GM12873 (cell line): ENCODE measurements around the gene PAXIP1.

ENCODE experiments used
- TF ChIP-seq, protein P1 (sequence below): IDR thresholded peaks from 2 replicates; pipeline ENCODE4 v1.5.1; 2012; ENCODE audit warnings: low read depth, mild to moderate bottlenecking, moderate library complexity, low read length, control low read depth; ENCODE audit not compliant: insufficient read depth; ENCODE audit errors: missing control alignments

Gene PAXIP1

DNA sequence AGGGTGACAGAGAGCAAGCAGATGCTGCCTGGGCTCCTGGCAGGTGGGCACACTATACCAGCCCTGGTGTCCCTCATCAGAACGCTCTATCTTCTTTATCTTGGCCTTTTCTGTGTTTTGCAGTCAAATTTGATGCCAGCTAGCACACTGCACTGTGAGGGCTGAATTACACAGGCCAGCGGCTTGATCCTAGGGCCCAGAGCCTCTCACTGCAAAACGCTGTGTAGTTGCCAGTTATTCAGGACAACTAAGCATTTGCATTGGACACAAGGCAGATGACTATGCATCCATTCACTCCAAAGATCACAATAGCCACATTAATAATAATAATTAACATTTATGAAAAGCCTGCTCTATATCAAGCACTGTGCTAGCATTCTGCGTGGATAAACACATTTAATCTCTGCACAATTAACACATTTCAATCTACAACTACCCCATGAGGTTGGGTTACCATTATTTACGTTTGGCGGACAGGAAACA is 100.3 kb downstream of the PAXIP1 start:
- TF ChIP-seq, protein P1, sequence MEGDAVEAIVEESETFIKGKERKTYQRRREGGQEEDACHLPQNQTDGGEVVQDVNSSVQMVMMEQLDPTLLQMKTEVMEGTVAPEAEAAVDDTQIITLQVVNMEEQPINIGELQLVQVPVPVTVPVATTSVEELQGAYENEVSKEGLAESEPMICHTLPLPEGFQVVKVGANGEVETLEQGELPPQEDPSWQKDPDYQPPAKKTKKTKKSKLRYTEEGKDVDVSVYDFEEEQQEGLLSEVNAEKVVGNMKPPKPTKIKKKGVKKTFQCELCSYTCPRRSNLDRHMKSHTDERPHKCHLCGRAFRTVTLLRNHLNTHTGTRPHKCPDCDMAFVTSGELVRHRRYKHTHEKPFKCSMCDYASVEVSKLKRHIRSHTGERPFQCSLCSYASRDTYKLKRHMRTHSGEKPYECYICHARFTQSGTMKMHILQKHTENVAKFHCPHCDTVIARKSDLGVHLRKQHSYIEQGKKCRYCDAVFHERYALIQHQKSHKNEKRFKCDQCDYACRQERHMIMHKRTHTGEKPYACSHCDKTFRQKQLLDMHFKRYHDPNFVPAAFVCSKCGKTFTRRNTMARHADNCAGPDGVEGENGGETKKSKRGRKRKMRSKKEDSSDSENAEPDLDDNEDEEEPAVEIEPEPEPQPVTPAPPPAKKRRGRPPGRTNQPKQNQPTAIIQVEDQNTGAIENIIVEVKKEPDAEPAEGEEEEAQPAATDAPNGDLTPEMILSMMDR = no peak

DNA sequence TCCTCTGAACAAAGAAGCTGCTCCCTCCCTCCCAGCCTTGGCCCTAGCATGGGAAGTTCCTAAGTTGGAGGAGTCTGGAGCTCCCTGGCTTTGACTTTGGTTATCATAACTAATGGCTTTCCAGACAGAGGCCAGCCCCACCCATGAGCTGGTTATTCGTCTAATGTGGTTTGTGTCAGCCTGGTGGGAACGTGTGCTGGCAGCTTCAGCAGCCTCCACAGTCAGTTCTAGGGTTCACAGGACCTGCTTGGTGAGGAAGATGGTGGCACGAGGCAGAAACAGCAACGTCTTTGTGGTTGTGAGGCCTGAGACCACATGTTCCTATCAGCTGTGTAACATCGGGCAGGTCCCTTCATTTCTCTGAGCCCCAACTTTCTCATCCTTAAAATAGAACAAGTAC is 103.1 kb downstream of the PAXIP1 start:
- TF ChIP-seq, protein P1 = no peak

DNA sequence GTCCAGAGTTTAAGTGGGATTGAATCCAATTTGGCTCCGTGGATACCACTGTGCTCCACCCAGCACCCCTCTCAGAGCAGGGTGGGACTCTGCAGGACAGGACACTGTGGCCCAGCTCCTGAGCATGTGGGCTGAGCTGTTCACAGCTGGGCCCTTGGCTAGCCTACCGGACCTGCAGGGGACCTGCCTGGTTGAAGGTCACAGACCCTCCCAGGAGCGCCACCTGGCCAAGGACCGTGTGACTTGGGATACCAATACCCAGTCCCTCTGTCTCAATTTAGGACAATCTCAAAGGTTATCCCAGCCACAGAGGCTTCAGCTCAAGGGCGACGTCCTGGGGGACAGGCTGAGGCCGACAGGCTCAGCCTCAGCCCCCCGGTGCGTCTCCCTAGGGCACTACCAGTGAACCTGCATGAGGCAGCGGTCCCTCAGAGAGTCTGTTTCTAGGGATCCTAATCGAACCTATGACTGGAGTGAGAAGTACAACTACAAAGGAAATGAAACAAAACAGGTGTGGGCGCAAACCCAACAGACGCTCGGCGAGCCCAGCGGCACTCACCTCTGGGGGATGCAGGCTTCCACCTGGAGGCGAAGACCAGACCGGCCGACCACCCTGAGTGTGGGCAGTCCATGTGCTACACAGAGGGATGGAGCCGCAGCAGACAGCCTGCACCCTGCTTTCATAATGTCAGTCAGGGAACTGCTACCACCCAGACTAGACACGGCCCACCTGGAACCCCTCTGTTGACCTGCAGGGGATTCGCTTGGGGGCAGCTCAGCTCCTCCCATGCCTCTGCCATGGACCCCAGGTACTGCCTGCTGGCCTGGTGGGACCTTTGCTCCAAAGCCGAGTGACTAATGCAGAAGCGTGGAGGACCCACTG is 103.7 kb downstream of the PAXIP1 start:
- TF ChIP-seq, protein P1 = no peak

DNA sequence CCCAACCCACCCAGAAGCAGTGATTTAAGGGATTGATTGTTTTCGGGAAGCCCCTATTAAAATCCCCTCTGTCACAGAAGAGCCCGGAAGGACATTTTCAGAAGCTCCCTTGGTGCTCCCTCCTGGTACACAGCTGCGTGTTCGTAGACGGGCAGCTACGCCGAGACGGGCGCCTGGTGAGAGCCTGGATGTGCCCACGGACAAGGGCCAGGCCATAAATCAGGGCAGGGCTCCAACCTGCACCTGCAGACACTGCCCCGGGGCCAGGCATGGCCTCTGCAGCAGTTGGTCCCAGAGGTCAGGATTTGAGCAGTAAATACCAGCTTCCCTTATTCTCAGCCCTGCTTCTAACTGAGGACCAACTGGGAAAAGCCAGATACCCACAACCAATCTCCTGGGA is 106.8 kb downstream of the PAXIP1 start:
- TF ChIP-seq, protein P1 = no peak
